Liver (tissue), 9 donors: ENCODE data around the gene BID. TPM values are rescaled to one million over a fixed set of nuclear protein-coding genes. Genes with fewer than 3 reads are reported as not detected.

ENCODE experiments used
- DNase-seq: peaks from one replicate; pipeline ENCODE4 v3.0.0-alpha.2; 2017; ENCODE audit warnings: low spot score
- H3K27ac ChIP-seq, 2 donors: one replicate each; pipeline ENCODE4 v1.7.0; 2013; ENCODE audit warnings: inconsistent platforms in 2 of 2, low read length in 2 of 2, control low read depth in 1 of 2, low read depth in 1 of 2, mild to moderate bottlenecking in 1 of 2
- H3K27me3 ChIP-seq, 4 donors: one replicate each; pipeline versions ENCODE4 v1.6.1 to v1.7.0; 2013; ENCODE audit warnings: low read length in 3 of 4, inconsistent platforms in 1 of 4, mild to moderate bottlenecking in 1 of 4, moderate library complexity in 1 of 4; ENCODE audit not compliant: control insufficient read depth in 4 of 4, insufficient read depth in 4 of 4
- H3K36me3 ChIP-seq, 4 donors: one replicate each; pipeline versions ENCODE4 v1.6.1 to v1.7.0; 2013; ENCODE audit warnings: low read length in 3 of 4, mild to moderate bottlenecking in 3 of 4, low read depth in 1 of 4, moderate library complexity in 1 of 4; ENCODE audit not compliant: control insufficient read depth in 4 of 4, insufficient read depth in 3 of 4
- H3K4me1 ChIP-seq, 4 donors: one replicate each; pipeline versions ENCODE4 v1.6.1 to v1.7.0; 2013; ENCODE audit warnings: low read length in 3 of 4, mild to moderate bottlenecking in 3 of 4, moderate library complexity in 1 of 4; ENCODE audit not compliant: control insufficient read depth in 4 of 4, insufficient read depth in 4 of 4
- H3K4me3 ChIP-seq, 3 donors: one replicate each; pipeline versions ENCODE4 v1.6.1 to v1.7.0; 2013; ENCODE audit warnings: low read length in 3 of 3, control low read depth in 1 of 3, low read depth in 1 of 3, mild to moderate bottlenecking in 1 of 3
- H3K9ac ChIP-seq, 2 donors: one replicate each; pipeline ENCODE4 v1.7.0; 2013; ENCODE audit warnings: low read length in 2 of 2, mild to moderate bottlenecking in 2 of 2, moderate library complexity in 2 of 2, control low read depth in 1 of 2, low read depth in 1 of 2
- H3K9me3 ChIP-seq, 4 donors: one replicate each; pipeline versions ENCODE4 v1.6.1 to v1.7.0; 2013; ENCODE audit warnings: low read length in 3 of 4; ENCODE audit not compliant: control insufficient read depth in 4 of 4
- EGR1 ChIP-seq, 2 donors: IDR thresholded peaks; 2 replicates each; pipeline ENCODE4 v1.6.1; 2016 to 2018; ENCODE audit warnings: antibody characterized with exemption in 2 of 2, low read depth in 2 of 2
- FOXA1 ChIP-seq: IDR thresholded peaks from 2 replicates; pipeline ENCODE4 v1.6.1; 2016; ENCODE audit warnings: antibody characterized with exemption
- FOXA2 ChIP-seq: IDR thresholded peaks from 2 replicates; pipeline ENCODE4 v1.6.1; 2016; ENCODE audit warnings: antibody characterized with exemption
- HNF4A ChIP-seq, 2 donors: conservative IDR thresholded peaks; 2 replicates each; pipeline ENCODE4 v1.6.1; 2016; ENCODE audit warnings: antibody characterized with exemption in 2 of 2, mild to moderate bottlenecking in 2 of 2
- HNF4G ChIP-seq: IDR thresholded peaks from 2 replicates; pipeline ENCODE4 v1.6.1; 2016; ENCODE audit warnings: antibody characterized with exemption
- JUND ChIP-seq, 2 donors: IDR thresholded peaks; 2 replicates each; pipeline ENCODE4 v1.6.1; 2016; ENCODE audit warnings: antibody characterized with exemption in 2 of 2
- NR2F2 ChIP-seq: IDR thresholded peaks from 2 replicates; pipeline ENCODE4 v1.6.1; 2016; ENCODE audit warnings: antibody characterized with exemption
- RAD21 ChIP-seq, 2 donors: IDR thresholded peaks; 2 replicates each; pipeline ENCODE4 v1.6.1; 2016; ENCODE audit warnings: antibody characterized with exemption in 2 of 2, mild to moderate bottlenecking in 2 of 2
- RXRA ChIP-seq, 2 donors: IDR thresholded peaks; 2 replicates each; pipeline ENCODE4 v1.6.1; 2017 to 2018; ENCODE audit warnings: antibody characterized with exemption in 2 of 2, mild to moderate bottlenecking in 1 of 2
- SP1 ChIP-seq: IDR thresholded peaks from 2 replicates; pipeline ENCODE4 v1.6.1; 2018; ENCODE audit warnings: antibody characterized with exemption, mild to moderate bottlenecking
- TAF1 ChIP-seq: conservative IDR thresholded peaks from 2 replicates; pipeline ENCODE4 v1.6.1; 2016; ENCODE audit warnings: antibody characterized with exemption, mild to moderate bottlenecking
- YY1 ChIP-seq: IDR thresholded peaks from 2 replicates; pipeline ENCODE4 v1.6.1; 2016; ENCODE audit warnings: antibody characterized with exemption, mild to moderate bottlenecking
- WGBS: extraction: QIAGEN DNeasy Blood & Tissue Kit; methylation state at CpG from one replicate; pipeline ENCODE4 v1.1.7; 2013; 5-methylcytosine and 5-hydroxymethylcytosine counted together
- polyA plus RNA-seq, 2 donors: library from polyadenylated mRNA; stranded (reverse) in 1 of 2; unstranded in 1 of 2; fragments of 200-250 nt in 1 of 2; fragments of >200 nt in 1 of 2; fragmentation: Nextera tagmentation in 1 of 2; extraction: Ambion mirVana in 1 of 2; gene quantifications; one replicate each; pipeline versions ENCODE4 v1.2.1 to v1.2.3, GENCODE V29; 2013 to 2015
- total RNA-seq, 2 donors: library from RNA; depleted of rRNA; stranded (reverse); fragments of >200 nt; gene quantifications; one replicate each; pipeline ENCODE4 v1.2.3, GENCODE V29; 2014
- TF ChIP-seq, protein P1 (sequence below): IDR thresholded peaks from 2 replicates; pipeline ENCODE4 v1.6.1; 2016; ENCODE audit warnings: antibody characterized with exemption
- TF ChIP-seq, protein P2 (sequence below): IDR thresholded peaks from 2 replicates; pipeline ENCODE4 v1.6.1; 2016; ENCODE audit warnings: antibody characterized with exemption
- TF ChIP-seq, protein P3 (sequence below): IDR thresholded peaks from 2 replicates; pipeline ENCODE4 v1.6.1; 2016; ENCODE audit warnings: antibody characterized with exemption, mild to moderate bottlenecking
- TF ChIP-seq, protein P4 (sequence below): fragments of 150-350 bp; IDR thresholded peaks from 2 replicates; pipeline ENCODE4 v1.5.1; 2017; ENCODE audit warnings: improper control_type of control experiment, low read depth, low read length; ENCODE audit not compliant: missing input control
- TF ChIP-seq, protein P5 (sequence below): IDR thresholded peaks from 2 replicates; pipeline ENCODE4 v1.6.1; 2016; ENCODE audit warnings: antibody characterized with exemption
- donor health status: healthy.
- donor health status: healthy.
- donor health status: healthy.
- donor health status: healthy.
- donor health status: healthy.

Gene BID
- total and polyA plus RNA-seq, 4 donors, result 28.7 to 66.9 (median 52.6) TPM

DNA sequence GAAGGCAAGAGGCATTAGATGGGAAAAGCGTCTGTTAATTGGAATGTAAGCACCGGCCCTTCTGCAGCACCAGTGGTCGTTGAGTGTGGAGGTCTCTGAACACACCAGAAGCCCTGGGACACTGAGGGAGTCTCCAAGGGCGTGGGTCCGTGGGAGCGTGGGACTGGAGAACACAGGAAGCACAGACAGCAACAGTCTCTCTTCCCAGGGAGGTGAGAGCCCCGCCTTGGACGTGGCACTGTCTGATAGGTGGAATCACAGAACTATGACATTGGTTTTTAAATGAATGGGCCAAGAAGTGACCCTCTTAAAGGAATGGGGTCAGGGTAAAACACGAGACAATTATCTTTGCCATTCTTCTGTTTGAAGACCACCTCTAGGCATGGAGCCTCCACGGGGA, 28.1 kb upstream of the BID start (continued):
- TF ChIP-seq, protein P1, sequence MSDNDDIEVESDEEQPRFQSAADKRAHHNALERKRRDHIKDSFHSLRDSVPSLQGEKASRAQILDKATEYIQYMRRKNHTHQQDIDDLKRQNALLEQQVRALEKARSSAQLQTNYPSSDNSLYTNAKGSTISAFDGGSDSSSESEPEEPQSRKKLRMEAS, result no peak
- TF ChIP-seq FOXA2, result no peak
- TF ChIP-seq, protein P2, sequence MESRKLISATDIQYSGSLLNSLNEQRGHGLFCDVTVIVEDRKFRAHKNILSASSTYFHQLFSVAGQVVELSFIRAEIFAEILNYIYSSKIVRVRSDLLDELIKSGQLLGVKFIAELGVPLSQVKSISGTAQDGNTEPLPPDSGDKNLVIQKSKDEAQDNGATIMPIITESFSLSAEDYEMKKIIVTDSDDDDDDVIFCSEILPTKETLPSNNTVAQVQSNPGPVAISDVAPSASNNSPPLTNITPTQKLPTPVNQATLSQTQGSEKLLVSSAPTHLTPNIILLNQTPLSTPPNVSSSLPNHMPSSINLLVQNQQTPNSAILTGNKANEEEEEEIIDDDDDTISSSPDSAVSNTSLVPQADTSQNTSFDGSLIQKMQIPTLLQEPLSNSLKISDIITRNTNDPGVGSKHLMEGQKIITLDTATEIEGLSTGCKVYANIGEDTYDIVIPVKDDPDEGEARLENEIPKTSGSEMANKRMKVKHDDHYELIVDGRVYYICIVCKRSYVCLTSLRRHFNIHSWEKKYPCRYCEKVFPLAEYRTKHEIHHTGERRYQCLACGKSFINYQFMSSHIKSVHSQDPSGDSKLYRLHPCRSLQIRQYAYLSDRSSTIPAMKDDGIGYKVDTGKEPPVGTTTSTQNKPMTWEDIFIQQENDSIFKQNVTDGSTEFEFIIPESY, result no peak
- no peak for TF ChIP-seq SP1
- no peak for TF ChIP-seq HNF4G

DNA sequence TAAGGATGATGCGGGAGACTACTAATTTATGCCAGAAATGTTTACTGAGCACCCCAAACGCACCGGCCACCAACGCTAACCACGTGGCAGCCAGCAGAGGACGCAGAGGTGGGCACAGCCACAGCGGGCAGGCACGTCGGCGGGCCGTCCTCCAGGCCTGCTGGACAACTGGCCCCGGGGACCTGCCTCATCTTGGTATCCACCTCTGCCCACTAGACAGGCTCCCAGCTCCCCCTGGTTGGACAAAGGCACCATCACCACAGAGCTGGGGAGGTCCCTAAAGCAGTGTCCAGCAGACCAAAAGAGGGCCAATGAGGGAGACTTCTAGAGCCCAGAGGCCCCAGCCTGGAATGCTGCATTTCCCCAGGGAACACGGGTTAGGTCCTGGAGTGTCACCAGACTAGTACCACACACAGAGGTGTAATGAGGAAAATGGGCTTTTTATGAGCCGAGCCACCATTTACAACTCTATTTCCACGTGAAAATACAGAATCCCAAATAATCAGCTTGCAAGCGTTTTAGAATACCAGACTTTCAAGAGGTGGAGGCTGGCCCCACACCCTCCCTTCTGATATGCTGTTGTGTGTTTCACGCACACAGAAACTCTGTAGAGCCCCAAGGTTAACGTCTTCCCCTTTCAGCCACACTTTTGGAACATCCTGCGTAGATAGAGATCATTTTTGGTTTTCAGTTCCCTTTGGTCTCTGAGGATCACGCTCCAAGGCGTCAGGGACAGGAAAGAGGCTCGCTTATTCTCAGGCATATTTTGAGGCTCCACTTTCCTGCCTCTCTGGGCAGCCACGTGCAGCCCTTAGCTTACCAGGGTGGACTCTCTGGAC, 23.7 kb upstream of the BID start:
- Histone ChIP-seq H3K36me3 (peaks cover 0 to 4% (median 3%) of the 10 kb centered on the region in 4 donors), H3K4me1 (peaks cover 4 to 30% (median 17%) of the 10 kb centered on the region in 4 donors), H3K9me3 (no peaks in the 10 kb centered on the region), H3K27ac (no peak overlapping the region), H3K9ac (no peak overlapping the region), H3K27me3 (no peaks in the 10 kb centered on the region), H3K4me3 (no peak overlapping the region)
- TF ChIP-seq FOXA1, result no peak
- TF ChIP-seq RXRA (IDR thresholded peaks at IDR 0.05), result no peak
- TF ChIP-seq HNF4G, result no peak
- TF ChIP-seq, protein P2, result no peak
- TF ChIP-seq, protein P1, result no peak
- TF ChIP-seq HNF4A (conservative IDR thresholded peaks at IDR 0.05), result no peak
- TF ChIP-seq, protein P3, sequence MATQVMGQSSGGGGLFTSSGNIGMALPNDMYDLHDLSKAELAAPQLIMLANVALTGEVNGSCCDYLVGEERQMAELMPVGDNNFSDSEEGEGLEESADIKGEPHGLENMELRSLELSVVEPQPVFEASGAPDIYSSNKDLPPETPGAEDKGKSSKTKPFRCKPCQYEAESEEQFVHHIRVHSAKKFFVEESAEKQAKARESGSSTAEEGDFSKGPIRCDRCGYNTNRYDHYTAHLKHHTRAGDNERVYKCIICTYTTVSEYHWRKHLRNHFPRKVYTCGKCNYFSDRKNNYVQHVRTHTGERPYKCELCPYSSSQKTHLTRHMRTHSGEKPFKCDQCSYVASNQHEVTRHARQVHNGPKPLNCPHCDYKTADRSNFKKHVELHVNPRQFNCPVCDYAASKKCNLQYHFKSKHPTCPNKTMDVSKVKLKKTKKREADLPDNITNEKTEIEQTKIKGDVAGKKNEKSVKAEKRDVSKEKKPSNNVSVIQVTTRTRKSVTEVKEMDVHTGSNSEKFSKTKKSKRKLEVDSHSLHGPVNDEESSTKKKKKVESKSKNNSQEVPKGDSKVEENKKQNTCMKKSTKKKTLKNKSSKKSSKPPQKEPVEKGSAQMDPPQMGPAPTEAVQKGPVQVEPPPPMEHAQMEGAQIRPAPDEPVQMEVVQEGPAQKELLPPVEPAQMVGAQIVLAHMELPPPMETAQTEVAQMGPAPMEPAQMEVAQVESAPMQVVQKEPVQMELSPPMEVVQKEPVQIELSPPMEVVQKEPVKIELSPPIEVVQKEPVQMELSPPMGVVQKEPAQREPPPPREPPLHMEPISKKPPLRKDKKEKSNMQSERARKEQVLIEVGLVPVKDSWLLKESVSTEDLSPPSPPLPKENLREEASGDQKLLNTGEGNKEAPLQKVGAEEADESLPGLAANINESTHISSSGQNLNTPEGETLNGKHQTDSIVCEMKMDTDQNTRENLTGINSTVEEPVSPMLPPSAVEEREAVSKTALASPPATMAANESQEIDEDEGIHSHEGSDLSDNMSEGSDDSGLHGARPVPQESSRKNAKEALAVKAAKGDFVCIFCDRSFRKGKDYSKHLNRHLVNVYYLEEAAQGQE, result no peak
- TF ChIP-seq EGR1 (IDR thresholded peaks at IDR 0.05; ENCODE audit: low read depth in 2 of 2), result no peak
- TF ChIP-seq YY1, result no peak
- TF ChIP-seq SP1, result no peak
- no peak for TF ChIP-seq FOXA2
- no peak for TF ChIP-seq JUND (IDR thresholded peaks at IDR 0.05)
- TF ChIP-seq, protein P4, sequence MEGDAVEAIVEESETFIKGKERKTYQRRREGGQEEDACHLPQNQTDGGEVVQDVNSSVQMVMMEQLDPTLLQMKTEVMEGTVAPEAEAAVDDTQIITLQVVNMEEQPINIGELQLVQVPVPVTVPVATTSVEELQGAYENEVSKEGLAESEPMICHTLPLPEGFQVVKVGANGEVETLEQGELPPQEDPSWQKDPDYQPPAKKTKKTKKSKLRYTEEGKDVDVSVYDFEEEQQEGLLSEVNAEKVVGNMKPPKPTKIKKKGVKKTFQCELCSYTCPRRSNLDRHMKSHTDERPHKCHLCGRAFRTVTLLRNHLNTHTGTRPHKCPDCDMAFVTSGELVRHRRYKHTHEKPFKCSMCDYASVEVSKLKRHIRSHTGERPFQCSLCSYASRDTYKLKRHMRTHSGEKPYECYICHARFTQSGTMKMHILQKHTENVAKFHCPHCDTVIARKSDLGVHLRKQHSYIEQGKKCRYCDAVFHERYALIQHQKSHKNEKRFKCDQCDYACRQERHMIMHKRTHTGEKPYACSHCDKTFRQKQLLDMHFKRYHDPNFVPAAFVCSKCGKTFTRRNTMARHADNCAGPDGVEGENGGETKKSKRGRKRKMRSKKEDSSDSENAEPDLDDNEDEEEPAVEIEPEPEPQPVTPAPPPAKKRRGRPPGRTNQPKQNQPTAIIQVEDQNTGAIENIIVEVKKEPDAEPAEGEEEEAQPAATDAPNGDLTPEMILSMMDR, result no peak
- TF ChIP-seq TAF1, result no peak
- no peak for TF ChIP-seq NR2F2
- no peak for TF ChIP-seq RAD21 (IDR thresholded peaks at IDR 0.05)
- TF ChIP-seq, protein P5, sequence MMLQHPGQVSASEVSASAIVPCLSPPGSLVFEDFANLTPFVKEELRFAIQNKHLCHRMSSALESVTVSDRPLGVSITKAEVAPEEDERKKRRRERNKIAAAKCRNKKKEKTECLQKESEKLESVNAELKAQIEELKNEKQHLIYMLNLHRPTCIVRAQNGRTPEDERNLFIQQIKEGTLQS, result no peak
- no peak for DNase-seq
- 91% methylated on average over 23 of the region's 23 CpGs for WGBS
